ENCODE data around the gene PLK4.

PLK4 gene

GRCh38 chr4:127880763-127881562 lies at the start of gene PLK4:
PLK4 (plus strand) TSS chr4:127880893; CDS start chr4:127881135, 242 bp downstream.
- Histone ChIP-seq H2AFZ (ENCODE audit: low read depth, low read length) (peak within 1 kb of the TSS; percentile 92), H3K36me3 (ENCODE audit: insufficient read depth, low read length) (peaks cover 29% of the 10 kb centered on the region), H3K4me3 (ENCODE audit: low read length) (peak within 1 kb of the TSS; percentile 83), H3K27me3 (ENCODE audit: insufficient read depth, low read length) (no peaks in the 10 kb centered on the region), H3K9me3 (ENCODE audit: low read length) (no peaks in the 10 kb centered on the region), H3K4me1 (ENCODE audit: insufficient read depth, low read length) (peaks cover 10% of the 10 kb centered on the region)

- H2AFZ ChIP-seq (ENCODE audit: low read depth, low read length): no peak overlapping the region
- no peaks in the 10 kb centered on the region for H3K9me3 ChIP-seq (ENCODE audit: low read length)
- H3K4me3 ChIP-seq (ENCODE audit: low read length): no peak overlapping the region
- no peaks in the 10 kb centered on the region for H3K27me3 ChIP-seq (ENCODE audit: insufficient read depth, low read length)
- H3K36me3 ChIP-seq (ENCODE audit: insufficient read depth, low read length): peaks cover 40% of the 10 kb centered on the region
- no peaks in the 10 kb centered on the region for H3K4me1 ChIP-seq (ENCODE audit: insufficient read depth, low read length)
Observed at GRCh38 chr4:127832585-127832984, 48.1 kb upstream of the PLK4 start.

DNA sequence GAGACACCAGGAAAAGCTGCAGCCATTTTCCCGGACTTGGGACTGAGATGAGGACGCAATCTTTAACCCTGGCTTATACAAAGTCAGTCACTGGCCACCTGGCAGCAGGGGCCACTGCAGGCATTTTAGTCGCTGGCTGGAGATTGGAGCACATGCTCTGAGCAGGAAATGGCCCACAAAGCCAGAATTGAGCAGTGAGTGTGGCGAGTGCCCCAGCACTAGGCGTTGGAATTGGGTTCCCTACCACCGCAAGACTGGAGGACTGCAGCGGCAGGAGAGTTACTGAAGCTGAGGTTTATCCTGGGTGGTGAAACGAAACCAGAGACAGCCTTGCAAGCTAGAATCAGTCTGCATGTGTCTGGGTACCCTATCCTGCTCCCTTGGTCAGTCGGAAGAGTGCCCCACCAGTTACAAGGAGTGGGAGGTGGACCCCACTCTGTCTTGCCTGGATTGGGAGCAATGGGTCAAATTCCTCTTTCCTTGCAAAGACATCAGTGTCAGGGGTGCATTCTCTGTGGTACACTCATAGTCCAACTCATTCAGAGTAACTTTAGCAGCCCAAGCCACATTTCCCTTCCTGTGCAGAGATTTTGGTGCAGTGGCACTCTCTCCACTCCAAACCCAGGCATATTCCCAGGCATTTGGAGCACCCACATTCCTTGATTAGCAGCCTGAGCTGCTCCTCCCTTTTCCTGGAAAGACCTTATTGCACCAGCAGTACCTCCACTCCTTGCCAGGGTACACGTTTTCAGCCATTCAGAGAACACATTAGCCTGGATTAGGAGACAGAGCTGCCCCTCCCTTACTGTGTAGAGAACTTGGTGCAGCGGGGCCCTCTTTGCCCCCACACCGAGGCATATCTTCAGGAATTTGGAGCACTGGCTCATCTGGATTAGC lies 36.7 kb upstream of the PLK4 start:
- no peaks in the 10 kb centered on the region for H3K36me3 ChIP-seq (ENCODE audit: insufficient read depth, low read length)
- no peaks in the 10 kb centered on the region for H3K27me3 ChIP-seq (ENCODE audit: insufficient read depth, low read length)
- peaks cover 5% of the 10 kb centered on the region for H3K9me3 ChIP-seq (ENCODE audit: low read length)
- no peaks in the 10 kb centered on the region for H3K4me1 ChIP-seq (ENCODE audit: insufficient read depth, low read length)
- no peak overlapping the region for H3K4me3 ChIP-seq (ENCODE audit: low read length)
- no peak overlapping the region for H2AFZ ChIP-seq (ENCODE audit: low read depth, low read length)

- H3K4me1 ChIP-seq (ENCODE audit: insufficient read depth, low read length): no peaks in the 10 kb centered on the region
- H3K4me3 ChIP-seq (ENCODE audit: low read length): no peak overlapping the region
- H2AFZ ChIP-seq (ENCODE audit: low read depth, low read length): no peak overlapping the region
- H3K27me3 ChIP-seq (ENCODE audit: insufficient read depth, low read length): no peaks in the 10 kb centered on the region
- H3K36me3 ChIP-seq (ENCODE audit: insufficient read depth, low read length): no peaks in the 10 kb centered on the region
- peaks cover 10% of the 10 kb centered on the region for H3K9me3 ChIP-seq (ENCODE audit: low read length)
Observed at GRCh38 chr4:127844601-127845116, 36.0 kb upstream of the PLK4 start.

GRCh38 chr4:127846061-127846460 lies 34.6 kb upstream of the PLK4 start:
- no peak overlapping the region for H3K4me3 ChIP-seq (ENCODE audit: low read length)
- no peak overlapping the region for H2AFZ ChIP-seq (ENCODE audit: low read depth, low read length)
- no peaks in the 10 kb centered on the region for H3K36me3 ChIP-seq (ENCODE audit: insufficient read depth, low read length)
- H3K27me3 ChIP-seq (ENCODE audit: insufficient read depth, low read length): no peaks in the 10 kb centered on the region
- H3K4me1 ChIP-seq (ENCODE audit: insufficient read depth, low read length): no peaks in the 10 kb centered on the region
- H3K9me3 ChIP-seq (ENCODE audit: low read length): peaks cover 14% of the 10 kb centered on the region

GRCh38 chr4:127846765-127847164 lies 33.9 kb upstream of the PLK4 start:
- H3K9me3 ChIP-seq (ENCODE audit: low read length): peaks cover 15% of the 10 kb centered on the region
- H3K27me3 ChIP-seq (ENCODE audit: insufficient read depth, low read length): no peaks in the 10 kb centered on the region
- no peaks in the 10 kb centered on the region for H3K4me1 ChIP-seq (ENCODE audit: insufficient read depth, low read length)
- H3K36me3 ChIP-seq (ENCODE audit: insufficient read depth, low read length): no peaks in the 10 kb centered on the region
- no peak overlapping the region for H3K4me3 ChIP-seq (ENCODE audit: low read length)
- H2AFZ ChIP-seq (ENCODE audit: low read depth, low read length): no peak overlapping the region

GRCh38 chr4:127849505-127850234 lies 31.0 kb upstream of the PLK4 start:
- peaks cover 14% of the 10 kb centered on the region for H3K9me3 ChIP-seq (ENCODE audit: low read length)
- no peak overlapping the region for H2AFZ ChIP-seq (ENCODE audit: low read depth, low read length)
- no peaks in the 10 kb centered on the region for H3K27me3 ChIP-seq (ENCODE audit: insufficient read depth, low read length)
- H3K4me3 ChIP-seq (ENCODE audit: low read length): no peak overlapping the region
- H3K4me1 ChIP-seq (ENCODE audit: insufficient read depth, low read length): no peaks in the 10 kb centered on the region
- H3K36me3 ChIP-seq (ENCODE audit: insufficient read depth, low read length): no peaks in the 10 kb centered on the region

GRCh38 chr4:127852661-127853060 lies 28.0 kb upstream of the PLK4 start:
- Histone ChIP-seq H3K4me3 (ENCODE audit: low read length) (no peak overlapping the region), H3K27me3 (ENCODE audit: insufficient read depth, low read length) (no peaks in the 10 kb centered on the region), H2AFZ (ENCODE audit: low read depth, low read length) (no peak overlapping the region), H3K4me1 (ENCODE audit: insufficient read depth, low read length) (no peaks in the 10 kb centered on the region), H3K9me3 (ENCODE audit: low read length) (peaks cover 16% of the 10 kb centered on the region), H3K36me3 (ENCODE audit: insufficient read depth, low read length) (no peaks in the 10 kb centered on the region)

DNA sequence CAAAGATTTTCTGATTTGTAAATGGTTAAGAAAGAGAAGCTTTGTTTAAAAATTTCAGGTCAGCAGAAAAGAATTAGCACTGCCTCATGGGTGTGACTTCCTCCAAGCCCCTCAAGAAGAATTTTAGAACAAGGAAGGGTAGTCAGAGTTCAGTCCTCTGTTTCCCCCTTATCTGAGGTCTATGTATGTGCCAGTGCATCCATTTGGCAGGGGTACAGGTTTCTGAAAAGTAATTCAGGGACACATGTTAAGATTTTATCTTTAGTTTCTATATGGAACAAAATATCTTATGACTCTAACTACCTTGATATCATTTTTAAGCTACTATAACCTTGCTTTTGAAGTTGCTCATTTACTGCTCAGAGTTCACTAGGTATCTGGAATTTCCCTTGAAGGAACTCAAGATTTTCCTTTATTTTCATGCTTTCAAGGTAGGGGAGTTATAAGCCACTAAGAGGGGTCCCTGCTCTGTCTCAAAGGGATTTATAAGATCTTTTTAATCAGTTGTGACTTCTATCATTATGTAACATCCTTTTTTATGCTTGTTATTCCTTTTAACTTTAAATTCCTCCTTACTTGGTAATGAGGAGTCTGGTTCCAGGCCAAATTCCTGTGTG lies 24.4 kb upstream of the PLK4 start:
- Histone ChIP-seq H3K27me3 (ENCODE audit: insufficient read depth, low read length) (no peaks in the 10 kb centered on the region), H3K9me3 (ENCODE audit: low read length) (peaks cover 6% of the 10 kb centered on the region), H2AFZ (ENCODE audit: low read depth, low read length) (no peak overlapping the region), H3K36me3 (ENCODE audit: insufficient read depth, low read length) (no peaks in the 10 kb centered on the region), H3K4me3 (ENCODE audit: low read length) (no peak overlapping the region), H3K4me1 (ENCODE audit: insufficient read depth, low read length) (no peaks in the 10 kb centered on the region)

DNA sequence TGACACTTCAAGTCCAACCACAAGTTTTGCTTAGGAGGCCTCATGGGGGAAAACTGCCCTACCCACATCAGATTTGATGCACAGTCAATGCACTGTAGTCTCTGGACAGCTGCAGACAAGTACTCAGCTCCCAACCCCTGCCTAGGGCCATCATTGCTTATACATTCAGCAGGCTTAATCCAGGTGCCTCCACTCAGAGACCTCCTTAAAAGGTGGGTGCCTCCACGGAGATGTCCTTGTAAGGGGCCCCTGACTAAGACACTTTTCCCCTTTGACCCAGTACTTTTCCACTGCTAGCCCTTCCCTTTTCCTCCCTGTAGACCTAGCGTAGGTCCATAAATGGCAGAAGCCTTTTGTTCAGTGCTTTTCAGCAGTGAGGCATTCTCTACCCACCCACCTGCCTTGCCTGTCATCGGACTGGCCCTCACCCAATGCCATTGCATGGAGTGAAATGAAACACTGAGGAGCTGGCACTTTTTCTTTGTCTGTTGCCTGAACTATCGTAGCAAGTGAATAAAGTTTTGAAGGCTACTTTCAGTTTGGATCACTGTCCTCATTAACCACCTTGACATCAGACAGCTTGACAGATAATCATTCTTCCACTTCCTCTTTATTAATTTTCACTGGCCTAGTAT lies 23.8 kb upstream of the PLK4 start:
- Histone ChIP-seq H2AFZ (ENCODE audit: low read depth, low read length) (no peak overlapping the region), H3K4me3 (ENCODE audit: low read length) (no peak overlapping the region), H3K4me1 (ENCODE audit: insufficient read depth, low read length) (no peaks in the 10 kb centered on the region), H3K9me3 (ENCODE audit: low read length) (peaks cover 6% of the 10 kb centered on the region), H3K27me3 (ENCODE audit: insufficient read depth, low read length) (no peaks in the 10 kb centered on the region), H3K36me3 (ENCODE audit: insufficient read depth, low read length) (no peaks in the 10 kb centered on the region)

DNA sequence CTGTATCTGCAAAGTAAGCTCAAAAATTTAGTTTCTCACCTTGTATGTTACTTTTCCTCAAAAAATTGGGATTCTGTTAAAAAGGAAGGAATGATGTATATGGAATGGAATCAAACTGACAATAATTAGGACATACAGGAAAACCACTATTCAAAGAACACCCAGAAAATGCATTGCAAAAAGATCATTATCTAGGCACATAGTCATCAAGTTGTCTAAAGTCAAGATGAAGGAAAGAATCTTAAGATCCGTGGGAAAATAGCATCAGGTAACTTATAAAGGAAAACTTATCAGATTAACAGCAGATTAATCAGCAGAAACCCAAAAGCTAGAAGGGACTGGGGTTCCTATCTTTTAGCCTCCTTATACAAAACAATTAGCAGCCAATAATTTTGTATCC lies 23.1 kb upstream of the PLK4 start:
- H2AFZ ChIP-seq (ENCODE audit: low read depth, low read length): no peak overlapping the region
- no peaks in the 10 kb centered on the region for H3K36me3 ChIP-seq (ENCODE audit: insufficient read depth, low read length)
- H3K4me1 ChIP-seq (ENCODE audit: insufficient read depth, low read length): no peaks in the 10 kb centered on the region
- peaks cover 6% of the 10 kb centered on the region for H3K9me3 ChIP-seq (ENCODE audit: low read length)
- no peak overlapping the region for H3K4me3 ChIP-seq (ENCODE audit: low read length)
- no peaks in the 10 kb centered on the region for H3K27me3 ChIP-seq (ENCODE audit: insufficient read depth, low read length)

DNA sequence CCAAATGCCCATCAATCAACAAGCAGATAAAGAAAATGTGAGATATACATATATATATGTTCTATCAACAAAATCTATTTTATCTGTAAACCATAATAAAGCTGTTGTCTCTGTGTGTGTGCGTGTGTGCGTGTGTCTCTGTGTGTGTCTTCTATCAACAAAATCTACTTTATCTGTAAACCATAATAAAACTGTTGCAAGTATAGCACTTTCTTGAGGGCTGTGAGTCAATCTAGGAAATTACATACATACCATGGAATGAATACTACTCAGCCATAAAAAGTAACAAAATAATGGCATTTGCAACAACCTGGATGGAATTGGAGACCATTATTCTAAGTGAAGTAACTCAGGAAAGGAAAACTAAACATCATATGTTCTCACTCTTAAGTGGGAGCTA lies 12.5 kb upstream of the PLK4 start:
- Histone ChIP-seq H3K9me3 (ENCODE audit: low read length) (peaks cover 3% of the 10 kb centered on the region), H3K27me3 (ENCODE audit: insufficient read depth, low read length) (no peaks in the 10 kb centered on the region), H2AFZ (ENCODE audit: low read depth, low read length) (no peak overlapping the region), H3K36me3 (ENCODE audit: insufficient read depth, low read length) (no peaks in the 10 kb centered on the region), H3K4me1 (ENCODE audit: insufficient read depth, low read length) (peaks cover 9% of the 10 kb centered on the region), H3K4me3 (ENCODE audit: low read length) (no peak overlapping the region)

All from neuron (in vitro differentiated cells).